H1 (cell line): Measurements from ENCODE around the gene TEX30. TPM values are rescaled to one million over a fixed set of nuclear protein-coding genes. Genes with fewer than 3 reads are reported as not detected.

Experiments used
- ASH2L ChIP-seq: fragments of 200-600, 300-600 bp; sonication (generic); IDR thresholded peaks from one replicate; pipeline ENCODE4 v1.7.1; 2017; ENCODE audit warnings: low read length
- BRCA1 ChIP-seq: IDR thresholded peaks from 2 replicates; pipeline ENCODE4 v1.6.1; 2012; ENCODE audit warnings: low read depth, low read length, improper control_type of control experiment
- CREB1 ChIP-seq: IDR thresholded peaks from 2 replicates; pipeline ENCODE4 v1.6.1; 2012; ENCODE audit warnings: inconsistent platforms
- CTCF ChIP-seq, 3 experiments: IDR thresholded peaks; 1 replicate in 2 of 3; 2 replicates in 1 of 3; pipeline versions ENCODE4 v1.5.1 to v1.6.1; 2011; ENCODE audit warnings: low read length in 3 of 3, mild to moderate bottlenecking in 3 of 3, inconsistent platforms in 2 of 3, low read depth in 1 of 3, moderate library complexity in 1 of 3; ENCODE audit not compliant: insufficient read depth in 1 of 3; ENCODE audit errors: control extremely low read depth in 1 of 3
- E2F6 ChIP-seq: IDR thresholded peaks from 2 replicates; pipeline ENCODE4 v1.6.1; 2012; ENCODE audit warnings: inconsistent platforms
- EZH2 ChIP-seq: fragments of 200-600 bp; sonication (generic); IDR thresholded peaks from 2 replicates; pipeline ENCODE4 v1.7.1; 2012; ENCODE audit warnings: low read depth, mild to moderate bottlenecking, moderate library complexity, low read length, inconsistent platforms; ENCODE audit not compliant: severe bottlenecking
- GTF2F1 ChIP-seq: IDR thresholded peaks from 2 replicates; pipeline ENCODE4 v1.6.1; 2012; ENCODE audit warnings: low read depth, low read length, improper control_type of control experiment, borderline replicate concordance
- JUND ChIP-seq: IDR thresholded peaks from 2 replicates; pipeline ENCODE4 v1.6.1; 2011; ENCODE audit warnings: mild to moderate bottlenecking, improper control_type of control experiment, low read length
- NANOG ChIP-seq: IDR thresholded peaks from 2 replicates; pipeline ENCODE4 v1.6.1; 2011; ENCODE audit warnings: low read length, low read depth, mild to moderate bottlenecking, inconsistent platforms; ENCODE audit not compliant: insufficient read depth, poor library complexity, severe bottlenecking
- NRF1 ChIP-seq: IDR thresholded peaks from 2 replicates; pipeline ENCODE4 v1.6.1; 2011; ENCODE audit warnings: mild to moderate bottlenecking, low read depth, low read length, improper control_type of control experiment
- PHF8 ChIP-seq: fragments of 200-600 bp; sonication (generic); conservative IDR thresholded peaks from 2 replicates; pipeline ENCODE4 v1.7.1; 2012; ENCODE audit warnings: low read depth, mild to moderate bottlenecking, inconsistent platforms, low read length, moderate library complexity
- POLR2AphosphoS5 ChIP-seq: IDR thresholded peaks from 2 replicates; pipeline ENCODE4 v1.6.1; 2011; ENCODE audit warnings: low read depth, low read length
- RBBP5 ChIP-seq: IDR thresholded peaks from 2 replicates; pipeline ENCODE4 v1.7.1; 2012; ENCODE audit warnings: low read depth, mild to moderate bottlenecking, inconsistent platforms, low read length, moderate library complexity, borderline replicate concordance
- RXRA ChIP-seq: IDR thresholded peaks from 2 replicates; pipeline ENCODE4 v1.6.1; 2011; ENCODE audit warnings: low read depth, mild to moderate bottlenecking, low read length, moderate library complexity; ENCODE audit not compliant: insufficient read depth
- SP4 ChIP-seq: IDR thresholded peaks from 2 replicates; pipeline ENCODE4 v1.6.1; 2012; ENCODE audit warnings: low read length, inconsistent platforms
- SUZ12 ChIP-seq: fragments of 200-600 bp; sonication (generic); IDR thresholded peaks from 2 replicates; pipeline ENCODE4 v1.6.1; 2012; ENCODE audit warnings: mild to moderate bottlenecking, inconsistent platforms, low read length, moderate library complexity, mixed read lengths
- TAF1 ChIP-seq: IDR thresholded peaks from 2 replicates; pipeline ENCODE4 v1.6.1; 2011; ENCODE audit warnings: mild to moderate bottlenecking, low read depth, low read length
- TBP ChIP-seq: IDR thresholded peaks from 2 replicates; pipeline ENCODE4 v1.6.1; 2011; ENCODE audit warnings: low read depth, low read length, improper control_type of control experiment
- USF2 ChIP-seq: IDR thresholded peaks from 2 replicates; pipeline ENCODE4 v1.6.1; 2011; ENCODE audit warnings: low read length, improper control_type of control experiment
- polyA plus RNA-seq, 7 experiments: library from polyadenylated mRNA; depleted of rRNA in 3 of 7; stranded (reverse) in 5 of 7; unstranded in 2 of 7; fragments of >200 nt in 5 of 7; fragments of 200-250 nt in 2 of 7; gene quantifications; 1 replicate in 5 of 7; 2 replicates in 1 of 7; 4 replicates in 1 of 7; pipeline versions ENCODE4 v1.2.1 to v1.2.3, GENCODE V29; 2011 to 2013; ENCODE audit warnings: missing spikeins in 2 of 7, mixed read lengths in 2 of 7
- total RNA-seq: library from RNA; stranded (reverse); fragmentation: NEBNext Ultra II Directional; extraction: Animal tissue kit (Norgen Biotek cat#: 25700); gene quantifications from 2 replicates; pipeline ENCODE4 v1.2.1, GENCODE V29; 2021
- TF ChIP-seq, protein P1 (sequence below): IDR thresholded peaks from 2 replicates; pipeline ENCODE4 v1.6.1; 2012; ENCODE audit warnings: inconsistent platforms

The TEX30 gene
- total and polyA plus RNA-seq, 2 of the 8 experiments (the other 6 are each of a cell fraction or from before 2014, with no cell fraction given), result 6.5 to 10.3 TPM

DNA sequence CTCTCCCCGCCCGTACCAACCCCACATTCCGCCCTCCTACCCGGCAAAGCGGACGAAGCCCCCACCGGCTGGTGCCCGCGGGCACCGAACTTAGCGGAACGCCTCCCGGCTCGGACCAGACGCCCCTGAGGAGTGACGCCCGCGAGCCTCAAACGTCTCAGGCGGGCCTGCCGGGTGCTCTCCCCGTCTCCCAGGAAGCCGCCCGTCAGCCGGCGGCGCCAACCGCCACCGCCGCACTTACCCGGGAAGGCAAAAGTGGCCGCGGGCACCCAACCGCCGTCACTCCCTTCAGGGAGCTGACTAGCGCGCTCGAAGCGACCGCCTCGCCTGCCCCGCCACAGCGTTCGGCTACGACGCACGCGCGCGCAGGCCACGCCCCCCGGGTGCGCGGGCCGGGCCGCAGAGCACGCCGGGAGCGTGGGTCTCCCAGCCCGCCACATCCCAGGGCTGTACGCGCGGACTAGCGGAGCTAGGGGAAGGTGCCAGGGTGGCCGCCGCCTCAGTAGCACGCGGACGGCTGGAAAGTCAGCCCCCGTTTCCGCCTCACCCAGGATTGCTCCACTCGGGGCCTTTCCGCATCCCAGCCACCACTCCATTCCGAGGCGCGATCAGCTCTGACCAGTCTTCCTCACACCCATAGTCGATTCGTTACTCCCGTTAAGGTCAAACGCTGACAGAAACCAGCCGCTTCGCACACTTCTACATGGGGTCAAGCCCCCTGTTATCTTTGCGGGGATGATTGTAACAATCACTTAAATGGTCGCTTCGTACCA, at the start of gene TEX30 (continued):
- TF ChIP-seq NANOG (no peak), USF2 (no peak), NRF1 (peak; percentile 42), TAF1 (peak; percentile 88), CREB1 (peak; percentile 37; the same call in 1 of the 2 replicates), CTCF (IDR thresholded peaks at IDR 0.05; ENCODE audit: control extremely low read depth in 1 of 3, insufficient read depth in 1 of 3, low read depth in 1 of 3, low read length in 3 of 3) (no peak), PHF8 (peak; percentile 84), RXRA (no peak), SUZ12 (peak; percentile 7; the same call in 1 of the 2 replicates), ASH2L (peak; percentile 73), E2F6 (peak; percentile 96), EZH2 (no peak), TBP (peak; percentile 71; the same call in 1 of the 2 replicates), GTF2F1 (peak; percentile 62; the same call in 1 of the 2 replicates), POLR2AphosphoS5 (peak; percentile 76), RBBP5 (peak; percentile 47; the same call in 1 of the 2 replicates), SP4 (peak; percentile 46; the same call in 1 of the 2 replicates), JUND (no peak), BRCA1 (no peak)
- TF ChIP-seq, protein P1, sequence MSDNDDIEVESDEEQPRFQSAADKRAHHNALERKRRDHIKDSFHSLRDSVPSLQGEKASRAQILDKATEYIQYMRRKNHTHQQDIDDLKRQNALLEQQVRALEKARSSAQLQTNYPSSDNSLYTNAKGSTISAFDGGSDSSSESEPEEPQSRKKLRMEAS, result peak; percentile 98
